Measurements from ENCODE around the gene BET1.

The BET1 gene

DNA sequence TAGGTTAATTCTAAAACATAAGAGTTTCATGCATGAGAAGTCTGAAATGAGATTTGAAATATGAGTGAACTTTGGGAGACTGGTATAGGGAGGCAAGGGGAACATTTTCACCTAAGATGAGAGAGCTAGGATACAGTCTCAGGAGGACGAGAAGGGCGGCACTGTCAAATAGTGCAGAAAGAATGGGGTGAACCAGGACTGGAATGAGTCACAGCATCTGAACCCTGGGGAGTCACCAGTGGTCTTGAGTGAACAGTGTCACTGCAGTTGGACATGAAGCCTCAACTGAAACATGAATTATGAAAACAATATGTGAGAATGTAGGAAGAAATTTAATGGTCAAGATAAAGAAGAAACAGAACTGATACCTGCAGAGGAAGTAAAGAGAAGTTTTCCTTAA is 48.9 kb downstream of the BET1 start:
- H3K9me3 ChIP-seq (ENCODE audit: control insufficient read depth, insufficient read depth, low read length), result no peaks in the 10 kb centered on the region
- H3K27me3 ChIP-seq (ENCODE audit: control insufficient read depth, insufficient read depth, low read length), result no peaks in the 10 kb centered on the region
- H3K4me1 ChIP-seq (ENCODE audit: control insufficient read depth, insufficient read depth, low read length), result no peaks in the 10 kb centered on the region
- H3K36me3 ChIP-seq (ENCODE audit: control insufficient read depth, insufficient read depth, low read length), result no peaks in the 10 kb centered on the region
- H3K4me3 ChIP-seq (ENCODE audit: low read depth, low read length), result no peak overlapping the region
- no peak overlapping the region for H3K9ac ChIP-seq (ENCODE audit: low read depth, low read length)

DNA sequence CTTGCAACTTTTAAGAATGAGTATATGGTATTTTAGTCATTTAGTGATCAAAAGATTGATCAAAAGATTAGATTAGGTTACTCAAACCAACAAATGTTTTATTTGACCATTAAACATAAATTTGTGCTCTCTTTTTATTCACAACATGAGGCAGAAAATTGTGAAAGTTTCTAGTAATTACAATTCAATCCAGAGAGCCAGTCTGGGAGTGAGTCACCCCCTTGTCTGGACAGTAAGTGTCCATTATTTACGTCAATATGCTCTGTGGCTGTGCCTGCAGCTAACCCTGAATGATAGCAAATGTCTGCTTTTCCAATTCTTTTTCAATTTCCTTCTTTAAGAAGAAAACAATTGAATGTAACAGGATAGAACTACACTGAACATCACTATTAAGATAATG is 54.7 kb downstream of the BET1 start:
- H3K4me3 ChIP-seq (ENCODE audit: low read depth, low read length), result no peak overlapping the region
- no peaks in the 10 kb centered on the region for H3K36me3 ChIP-seq (ENCODE audit: control insufficient read depth, insufficient read depth, low read length)
- H3K27me3 ChIP-seq (ENCODE audit: control insufficient read depth, insufficient read depth, low read length), result no peaks in the 10 kb centered on the region
- H3K4me1 ChIP-seq (ENCODE audit: control insufficient read depth, insufficient read depth, low read length), result no peaks in the 10 kb centered on the region
- H3K9me3 ChIP-seq (ENCODE audit: control insufficient read depth, insufficient read depth, low read length), result no peaks in the 10 kb centered on the region
- no peak overlapping the region for H3K9ac ChIP-seq (ENCODE audit: low read depth, low read length)

DNA sequence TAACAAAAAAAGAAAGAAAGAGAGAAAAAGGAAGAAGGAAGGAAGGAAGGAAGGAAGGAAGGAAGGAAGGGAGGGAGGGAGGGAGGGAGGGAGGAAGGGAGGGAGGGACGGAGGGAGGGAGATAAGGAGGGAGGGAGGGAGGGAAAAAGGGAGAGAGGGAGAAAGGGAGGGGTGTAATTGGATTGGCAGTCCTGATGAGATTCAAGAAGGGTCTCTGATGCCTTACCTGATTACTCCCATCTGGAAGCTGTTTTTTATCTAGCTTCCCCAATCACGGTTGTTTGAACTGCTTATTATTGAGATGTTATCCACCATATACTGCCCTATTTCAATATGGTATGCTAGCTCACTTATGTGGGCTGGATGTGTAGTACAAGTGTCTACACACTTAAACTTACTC is 55.3 kb downstream of the BET1 start:
- Histone ChIP-seq H3K4me3 (ENCODE audit: low read depth, low read length) (no peak overlapping the region), H3K9ac (ENCODE audit: low read depth, low read length) (no peak overlapping the region), H3K4me1 (ENCODE audit: control insufficient read depth, insufficient read depth, low read length) (no peaks in the 10 kb centered on the region), H3K9me3 (ENCODE audit: control insufficient read depth, insufficient read depth, low read length) (no peaks in the 10 kb centered on the region), H3K36me3 (ENCODE audit: control insufficient read depth, insufficient read depth, low read length) (no peaks in the 10 kb centered on the region), H3K27me3 (ENCODE audit: control insufficient read depth, insufficient read depth, low read length) (no peaks in the 10 kb centered on the region)

DNA sequence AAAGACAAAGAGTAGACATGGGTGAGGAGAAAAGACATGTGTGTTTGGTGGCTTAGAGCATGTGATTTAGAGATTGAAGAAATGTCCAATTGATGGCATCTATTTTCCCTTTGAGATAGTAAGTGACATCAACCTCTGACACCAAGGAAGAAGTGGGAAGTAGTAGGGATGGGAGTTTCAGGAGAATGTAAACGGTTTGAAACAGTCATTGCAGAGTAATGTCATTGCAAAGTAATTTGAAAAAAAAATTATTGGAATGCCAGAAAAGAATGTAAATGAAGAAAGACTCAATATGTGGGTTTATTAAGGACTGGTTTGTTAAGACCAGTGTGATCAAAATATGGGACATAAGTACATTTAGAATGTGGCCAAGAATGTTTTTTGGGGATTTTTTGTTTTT is 56.0 kb downstream of the BET1 start:
- H3K36me3 ChIP-seq (ENCODE audit: control insufficient read depth, insufficient read depth, low read length), result no peaks in the 10 kb centered on the region
- H3K9ac ChIP-seq (ENCODE audit: low read depth, low read length), result no peak overlapping the region
- no peaks in the 10 kb centered on the region for H3K9me3 ChIP-seq (ENCODE audit: control insufficient read depth, insufficient read depth, low read length)
- H3K4me1 ChIP-seq (ENCODE audit: control insufficient read depth, insufficient read depth, low read length), result no peaks in the 10 kb centered on the region
- no peaks in the 10 kb centered on the region for H3K27me3 ChIP-seq (ENCODE audit: control insufficient read depth, insufficient read depth, low read length)
- no peak overlapping the region for H3K4me3 ChIP-seq (ENCODE audit: low read depth, low read length)

DNA sequence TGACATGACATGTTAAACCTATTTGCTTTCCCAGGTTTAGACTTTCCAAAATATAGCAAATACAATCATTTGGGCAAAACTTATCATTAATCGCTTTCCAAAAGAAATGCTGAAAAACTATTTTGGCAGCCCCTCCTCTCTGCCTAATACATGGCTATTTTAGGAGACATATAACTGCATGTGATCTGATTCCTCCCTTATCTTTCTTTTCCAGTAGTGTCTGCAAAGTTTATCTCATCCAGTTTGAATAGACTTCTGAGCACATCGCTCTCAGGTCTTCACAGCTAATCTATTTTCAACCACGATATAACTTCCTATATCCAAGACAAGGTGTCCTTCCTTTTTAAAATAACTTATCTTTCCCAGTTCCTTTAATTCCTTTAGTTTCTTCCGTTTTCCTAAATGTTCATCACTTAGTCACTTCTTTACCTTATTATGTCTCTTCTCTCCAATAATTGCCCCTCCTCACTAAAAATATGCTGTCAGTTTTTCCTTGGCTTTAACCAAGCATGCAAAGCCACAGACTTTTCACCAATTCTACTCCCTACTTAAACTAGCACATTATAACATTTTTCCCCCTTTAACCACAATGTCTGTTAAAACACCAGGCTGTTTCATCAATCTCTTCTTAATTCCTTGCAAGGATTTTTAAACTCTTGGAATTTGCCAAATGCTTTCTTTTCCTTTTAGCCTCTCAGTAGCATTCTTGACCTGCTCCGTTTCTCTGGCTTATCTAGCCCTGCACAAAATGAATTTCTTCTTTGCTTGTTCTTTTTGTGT is 58.2 kb downstream of the BET1 start:
- no peaks in the 10 kb centered on the region for H3K9me3 ChIP-seq (ENCODE audit: control insufficient read depth, insufficient read depth, low read length)
- no peak overlapping the region for H3K4me3 ChIP-seq (ENCODE audit: low read depth, low read length)
- H3K27me3 ChIP-seq (ENCODE audit: control insufficient read depth, insufficient read depth, low read length), result no peaks in the 10 kb centered on the region
- no peaks in the 10 kb centered on the region for H3K36me3 ChIP-seq (ENCODE audit: control insufficient read depth, insufficient read depth, low read length)
- no peaks in the 10 kb centered on the region for H3K4me1 ChIP-seq (ENCODE audit: control insufficient read depth, insufficient read depth, low read length)
- no peak overlapping the region for H3K9ac ChIP-seq (ENCODE audit: low read depth, low read length)

DNA sequence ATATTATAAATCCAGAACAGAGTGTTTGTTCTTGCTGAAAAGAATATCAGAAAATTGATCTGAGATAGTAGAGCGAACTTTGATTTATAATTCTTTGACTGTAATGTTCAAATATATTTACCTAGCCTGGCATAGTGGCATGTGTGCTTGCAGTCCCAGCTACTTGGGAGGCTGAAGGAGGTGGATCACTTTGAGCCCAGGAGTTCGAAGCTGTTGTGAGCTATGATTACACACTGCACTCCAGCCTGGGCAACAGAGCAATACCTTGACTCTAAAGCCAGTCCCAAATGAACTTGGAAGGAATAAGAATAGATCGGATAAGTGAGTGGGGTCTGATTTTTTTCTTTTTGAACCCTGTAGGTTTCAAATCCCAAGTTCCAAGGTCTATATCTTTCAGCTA is 59.1 kb downstream of the BET1 start:
- H3K9ac ChIP-seq (ENCODE audit: low read depth, low read length), result no peak overlapping the region
- H3K4me3 ChIP-seq (ENCODE audit: low read depth, low read length), result no peak overlapping the region
- no peaks in the 10 kb centered on the region for H3K27me3 ChIP-seq (ENCODE audit: control insufficient read depth, insufficient read depth, low read length)
- no peaks in the 10 kb centered on the region for H3K4me1 ChIP-seq (ENCODE audit: control insufficient read depth, insufficient read depth, low read length)
- H3K36me3 ChIP-seq (ENCODE audit: control insufficient read depth, insufficient read depth, low read length), result no peaks in the 10 kb centered on the region
- no peaks in the 10 kb centered on the region for H3K9me3 ChIP-seq (ENCODE audit: control insufficient read depth, insufficient read depth, low read length)

DNA sequence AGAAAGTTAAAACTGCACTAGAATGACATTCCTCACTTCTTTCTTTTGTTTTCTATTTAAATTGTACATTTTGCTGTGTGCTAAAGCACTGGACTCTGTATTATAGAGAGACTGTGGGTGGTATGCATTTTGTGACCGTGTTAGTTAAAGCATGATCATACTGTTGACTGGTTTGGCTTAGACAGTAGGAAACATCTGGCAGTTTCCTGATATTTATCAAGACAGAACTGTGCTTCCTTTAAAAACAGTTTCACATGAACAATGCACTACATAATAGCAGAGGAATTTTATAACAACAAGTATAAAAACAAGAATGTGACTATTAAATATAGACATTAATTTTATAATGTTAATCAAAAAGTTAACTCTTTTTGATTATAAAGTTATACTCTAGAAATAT is 59.5 kb downstream of the BET1 start:
- H3K4me3 ChIP-seq (ENCODE audit: low read depth, low read length), result no peak overlapping the region
- no peaks in the 10 kb centered on the region for H3K36me3 ChIP-seq (ENCODE audit: control insufficient read depth, insufficient read depth, low read length)
- H3K27me3 ChIP-seq (ENCODE audit: control insufficient read depth, insufficient read depth, low read length), result no peaks in the 10 kb centered on the region
- H3K9me3 ChIP-seq (ENCODE audit: control insufficient read depth, insufficient read depth, low read length), result no peaks in the 10 kb centered on the region
- no peaks in the 10 kb centered on the region for H3K4me1 ChIP-seq (ENCODE audit: control insufficient read depth, insufficient read depth, low read length)
- no peak overlapping the region for H3K9ac ChIP-seq (ENCODE audit: low read depth, low read length)

DNA sequence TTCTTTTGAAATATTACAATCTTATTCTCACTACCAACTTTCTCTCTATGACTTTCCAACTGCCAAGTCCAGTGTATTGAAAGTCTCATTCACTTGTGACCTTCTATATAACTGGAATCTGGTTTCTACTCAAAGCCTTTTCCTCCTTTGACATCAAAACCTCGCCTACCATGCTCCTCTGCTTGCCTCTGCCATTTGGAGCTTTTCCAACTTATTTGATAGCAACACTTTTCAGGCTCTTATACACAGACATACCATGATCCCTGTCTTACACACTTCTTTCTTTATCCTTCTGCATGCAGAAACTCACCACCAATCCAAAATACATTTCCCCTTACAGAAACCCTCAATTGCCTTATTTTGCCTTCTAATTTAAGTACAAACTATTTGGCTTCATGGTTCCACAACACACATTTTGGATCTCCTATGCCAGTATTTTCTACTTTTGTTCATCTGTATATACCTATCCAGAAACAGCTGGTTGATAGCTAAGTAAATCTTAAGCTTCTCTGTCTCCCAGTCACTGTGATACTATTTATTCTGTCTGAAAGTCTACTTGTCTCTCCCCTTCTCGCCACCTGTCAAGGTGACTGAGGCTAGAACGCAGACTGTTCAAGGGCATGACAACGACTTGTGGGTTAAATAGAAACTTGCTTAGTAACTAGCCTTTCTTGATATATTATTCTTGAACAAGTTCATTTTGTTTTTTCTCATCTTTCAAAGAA is 60.2 kb downstream of the BET1 start:
- Histone ChIP-seq H3K4me1 (ENCODE audit: control insufficient read depth, insufficient read depth, low read length) (no peaks in the 10 kb centered on the region), H3K9me3 (ENCODE audit: control insufficient read depth, insufficient read depth, low read length) (no peaks in the 10 kb centered on the region), H3K36me3 (ENCODE audit: control insufficient read depth, insufficient read depth, low read length) (no peaks in the 10 kb centered on the region), H3K9ac (ENCODE audit: low read depth, low read length) (no peak overlapping the region), H3K4me3 (ENCODE audit: low read depth, low read length) (no peak overlapping the region), H3K27me3 (ENCODE audit: control insufficient read depth, insufficient read depth, low read length) (no peaks in the 10 kb centered on the region)

Data from iPS-15b (cell line).